ENCODE measurements around the gene PIGQ. TPM values are rescaled to one million over a fixed set of nuclear protein-coding genes. Genes with fewer than 3 reads are reported as not detected.

The PIGQ gene
- total RNA-seq, 1 donor from 2014 or later: 34.1 TPM

GRCh38 chr16:620700-621525 lies 51.1 kb downstream of the PIGQ start:
- Mint-ChIP-seq H3K27me3 (ENCODE audit: low read depth) (no peaks in the 10 kb centered on the region), H3K27ac (ENCODE audit: unreplicated experiment) (no peak overlapping the region)

GRCh38 chr16:621526-622105 lies 51.8 kb downstream of the PIGQ start:
- H3K27me3 Mint-ChIP-seq (ENCODE audit: low read depth): no peaks in the 10 kb centered on the region
- no peaks in the 10 kb centered on the region for H3K9me3 Mint-ChIP-seq (ENCODE audit: low read depth)
- peak overlapping the region; percentile 80 for H3K27ac Mint-ChIP-seq (ENCODE audit: unreplicated experiment)
- H3K36me3 Mint-ChIP-seq (ENCODE audit: low read depth): peaks cover under 1% of the 10 kb centered on the region
- no peak for TF ChIP-seq CTCF (IDR thresholded peaks at IDR 0.05)
- no peak for DNase-seq (ENCODE audit: low spot score)
- H3K4me1 Mint-ChIP-seq (ENCODE audit: low read depth): peaks cover 15% of the 10 kb centered on the region
- peak overlapping the region; percentile 28 for H3K4me3 Mint-ChIP-seq (ENCODE audit: unreplicated experiment)

More at GRCh38 chr16:620700-621525, 51.1 kb downstream of the PIGQ start:
- Mint-ChIP-seq H3K36me3 (ENCODE audit: low read depth) (no peaks in the 10 kb centered on the region), H3K4me3 (ENCODE audit: unreplicated experiment) (no peak overlapping the region), H3K9me3 (ENCODE audit: low read depth) (no peaks in the 10 kb centered on the region), H3K4me1 (ENCODE audit: low read depth) (peaks cover 12% of the 10 kb centered on the region)
- DNase-seq (ENCODE audit: low spot score): no peak
- TF ChIP-seq CTCF (IDR thresholded peaks at IDR 0.05): no peak

- TF ChIP-seq CTCF (IDR thresholded peaks at IDR 0.05): no peak
- no peaks in the 10 kb centered on the region for H3K9me3 Mint-ChIP-seq (ENCODE audit: low read depth)
- H3K36me3 Mint-ChIP-seq (ENCODE audit: low read depth): peaks cover 2% of the 10 kb centered on the region
- H3K27me3 Mint-ChIP-seq (ENCODE audit: low read depth): no peaks in the 10 kb centered on the region
- no peak for DNase-seq (ENCODE audit: low spot score)
- H3K4me1 Mint-ChIP-seq (ENCODE audit: low read depth): peaks cover 28% of the 10 kb centered on the region
- H3K4me3 Mint-ChIP-seq (ENCODE audit: unreplicated experiment): no peak overlapping the region
- H3K27ac Mint-ChIP-seq (ENCODE audit: unreplicated experiment): no peak overlapping the region
These were observed 53.1 kb downstream of the PIGQ start for GRCh38 chr16:622920-623280.

- Mint-ChIP-seq H3K4me1 (ENCODE audit: low read depth) (peaks cover 36% of the 10 kb centered on the region), H3K9me3 (ENCODE audit: low read depth) (no peaks in the 10 kb centered on the region), H3K27me3 (ENCODE audit: low read depth) (no peaks in the 10 kb centered on the region), H3K27ac (ENCODE audit: unreplicated experiment) (no peak overlapping the region), H3K4me3 (ENCODE audit: unreplicated experiment) (no peak overlapping the region), H3K36me3 (ENCODE audit: low read depth) (peaks cover 2% of the 10 kb centered on the region)
- no peak for DNase-seq (ENCODE audit: low spot score)
- TF ChIP-seq CTCF (IDR thresholded peaks at IDR 0.05): no peak
These were observed 54.8 kb downstream of the PIGQ start for GRCh38 chr16:624526-625070.

GRCh38 chr16:625117-625976 lies 55.6 kb downstream of the PIGQ start:
- Mint-ChIP-seq H3K36me3 (ENCODE audit: low read depth) (peaks cover 2% of the 10 kb centered on the region), H3K27ac (ENCODE audit: unreplicated experiment) (peak overlapping the region; percentile 32), H3K4me3 (ENCODE audit: unreplicated experiment) (no peak overlapping the region), H3K9me3 (ENCODE audit: low read depth) (no peaks in the 10 kb centered on the region), H3K27me3 (ENCODE audit: low read depth) (no peaks in the 10 kb centered on the region), H3K4me1 (ENCODE audit: low read depth) (peaks cover 36% of the 10 kb centered on the region)
- DNase-seq (ENCODE audit: low spot score): no peak
- TF ChIP-seq CTCF (IDR thresholded peaks at IDR 0.05): no peak
